ENCODE results near the gene KDM3A. TPM values are rescaled to one million over a fixed set of nuclear protein-coding genes. Genes with fewer than 3 reads are reported as not detected.

KDM3A gene
- total and polyA plus RNA-seq, 10 donors: 16.1 to 87.5 (median 45.5) TPM

DNA sequence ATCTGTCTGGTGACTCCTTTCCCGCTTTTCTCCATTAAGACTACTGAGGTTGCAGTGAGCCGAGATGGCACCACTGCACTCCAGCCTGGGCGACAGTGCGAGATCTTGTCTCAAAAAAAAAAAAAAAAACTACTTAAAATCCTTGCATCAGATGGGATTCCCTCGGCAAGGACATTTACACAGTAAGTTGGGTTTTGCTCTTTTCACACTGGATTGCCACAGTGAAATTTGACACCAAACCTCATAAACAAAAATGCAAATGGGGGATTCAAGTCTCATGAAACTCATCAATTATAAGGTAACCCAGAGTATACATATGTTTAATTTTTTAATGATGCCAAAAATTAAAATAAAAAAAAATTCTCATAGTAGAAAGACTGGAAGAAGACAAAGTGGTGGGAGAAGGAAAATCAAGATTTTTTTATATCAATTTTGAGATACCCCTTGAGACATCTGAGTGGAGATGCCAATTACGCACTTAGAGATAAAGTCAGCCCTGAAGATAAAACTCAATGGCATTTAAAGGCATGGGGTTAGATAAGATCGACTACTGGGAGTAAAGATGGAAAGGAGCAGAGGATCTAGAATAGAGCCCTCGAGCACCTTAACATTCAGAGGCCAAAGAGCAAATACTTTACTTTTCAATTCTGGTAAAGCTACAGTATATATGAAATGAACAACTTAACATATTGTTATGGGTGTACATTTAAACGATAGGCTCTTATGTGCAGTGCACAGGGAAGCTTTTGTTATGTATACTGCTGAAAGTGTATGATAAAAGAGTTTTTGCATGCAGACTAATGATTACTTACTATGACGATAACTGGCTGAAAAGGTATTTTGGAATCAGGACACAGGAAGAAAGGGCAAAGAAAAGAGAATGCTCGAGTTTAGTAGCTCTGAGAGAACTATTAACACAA, 84.5 kb downstream of the KDM3A start:
- H3K9me3 ChIP-seq: peaks cover 0 to 16% (median 12%) of the 10 kb centered on the region in 8 donors
- intact Hi-C loops (cut with DNase I; ENCODE audit: low total_unique reads): no loop called here
- H3K27ac ChIP-seq: no peak overlapping the region
- H3K4me1 ChIP-seq: no peaks in the 10 kb centered on the region
- TF ChIP-seq, protein P1, sequence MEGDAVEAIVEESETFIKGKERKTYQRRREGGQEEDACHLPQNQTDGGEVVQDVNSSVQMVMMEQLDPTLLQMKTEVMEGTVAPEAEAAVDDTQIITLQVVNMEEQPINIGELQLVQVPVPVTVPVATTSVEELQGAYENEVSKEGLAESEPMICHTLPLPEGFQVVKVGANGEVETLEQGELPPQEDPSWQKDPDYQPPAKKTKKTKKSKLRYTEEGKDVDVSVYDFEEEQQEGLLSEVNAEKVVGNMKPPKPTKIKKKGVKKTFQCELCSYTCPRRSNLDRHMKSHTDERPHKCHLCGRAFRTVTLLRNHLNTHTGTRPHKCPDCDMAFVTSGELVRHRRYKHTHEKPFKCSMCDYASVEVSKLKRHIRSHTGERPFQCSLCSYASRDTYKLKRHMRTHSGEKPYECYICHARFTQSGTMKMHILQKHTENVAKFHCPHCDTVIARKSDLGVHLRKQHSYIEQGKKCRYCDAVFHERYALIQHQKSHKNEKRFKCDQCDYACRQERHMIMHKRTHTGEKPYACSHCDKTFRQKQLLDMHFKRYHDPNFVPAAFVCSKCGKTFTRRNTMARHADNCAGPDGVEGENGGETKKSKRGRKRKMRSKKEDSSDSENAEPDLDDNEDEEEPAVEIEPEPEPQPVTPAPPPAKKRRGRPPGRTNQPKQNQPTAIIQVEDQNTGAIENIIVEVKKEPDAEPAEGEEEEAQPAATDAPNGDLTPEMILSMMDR (IDR thresholded peaks at IDR 0.05 in 8 of 11, conservative IDR thresholded peaks at IDR 0.05 in 3 of 11): no peak
- TF ChIP-seq POLR2A (IDR thresholded peaks at IDR 0.05) (no peak), POLR2AphosphoS5 (IDR thresholded peaks at IDR 0.05) (no peak)
- no peak for DNase-seq
- H3K4me3 ChIP-seq: no peak overlapping the region
- peaks cover 0 to 87% (median 24%) of the 10 kb centered on the region in 6 donors for H3K36me3 ChIP-seq
- 91 to 95% (median 95%) methylated on average over 11 of the region's 11 CpGs for WGBS, 5 donors
- H3K27me3 ChIP-seq (replicated peaks in 1 of 7): no peaks in the 10 kb centered on the region

DNA sequence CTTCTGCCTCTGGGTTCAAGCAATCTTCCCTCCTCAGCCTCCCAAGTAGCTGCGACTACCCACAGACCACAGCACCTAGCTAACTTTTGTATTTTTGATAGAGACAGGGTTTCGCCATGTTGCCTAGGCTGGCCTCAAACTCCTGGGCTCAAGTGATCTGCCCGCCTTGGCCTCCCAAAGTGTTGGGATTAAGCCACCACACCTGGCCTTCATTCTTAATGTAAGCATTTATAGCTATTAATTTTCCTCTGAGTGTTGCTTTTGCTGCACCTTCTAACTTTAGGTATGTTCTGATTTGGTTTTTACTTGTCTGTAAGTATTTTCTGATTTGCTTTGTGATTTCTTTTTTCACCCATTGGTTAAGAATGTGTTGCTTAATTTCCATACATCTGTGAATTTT, 92.4 kb downstream of the KDM3A start:
- H3K27ac ChIP-seq: no peak overlapping the region
- no peaks in the 10 kb centered on the region for H3K4me1 ChIP-seq
- TF ChIP-seq POLR2A (IDR thresholded peaks at IDR 0.05): no peak
- TF ChIP-seq POLR2AphosphoS5 (IDR thresholded peaks at IDR 0.05): no peak
- TF ChIP-seq, protein P1 (IDR thresholded peaks at IDR 0.05 in 8 of 11, conservative IDR thresholded peaks at IDR 0.05 in 3 of 11): no peak
- no peaks in the 10 kb centered on the region for H3K27me3 ChIP-seq (replicated peaks in 1 of 7)
- DNase-seq: no peak
- H3K9me3 ChIP-seq: peaks cover 0 to 18% (median 10%) of the 10 kb centered on the region in 8 donors
- H3K4me3 ChIP-seq: no peak overlapping the region
- peaks cover 0 to 14% (median 4%) of the 10 kb centered on the region in 6 donors for H3K36me3 ChIP-seq
- intact Hi-C loops (cut with DNase I; ENCODE audit: low total_unique reads): no loop called here
- WGBS, 5 donors: 97 to 100% (median 99%) methylated on average over 3 of the region's 3 CpGs

DNA sequence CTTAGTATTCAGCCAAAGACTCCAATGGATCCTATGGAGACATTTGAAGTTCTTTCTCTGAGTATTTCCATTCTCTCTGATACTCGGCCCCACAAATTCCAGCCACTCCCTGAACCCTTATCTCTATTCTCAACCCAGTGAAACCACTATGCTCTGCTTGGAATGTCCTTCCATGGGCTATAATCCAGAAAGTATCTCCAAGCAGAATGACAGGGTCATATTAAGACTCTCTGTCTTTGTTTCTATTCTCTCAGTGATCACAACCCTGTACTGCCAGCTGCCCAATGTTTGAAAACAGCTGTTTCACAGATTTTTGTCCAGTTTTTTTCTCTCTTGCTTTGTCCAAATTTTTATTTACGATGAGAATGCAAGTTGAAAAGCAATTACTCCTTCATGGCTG, 100.2 kb downstream of the KDM3A start:
- no peak overlapping the region for H3K4me3 ChIP-seq
- H3K4me1 ChIP-seq: peaks cover 0 to 31% (median 14%) of the 10 kb centered on the region in 6 donors
- no peaks in the 10 kb centered on the region for H3K27me3 ChIP-seq (replicated peaks in 1 of 7)
- H3K27ac ChIP-seq: no peak overlapping the region
- DNase-seq: no peak
- intact Hi-C loops (cut with DNase I; ENCODE audit: low total_unique reads): no loop called here
- 77 to 90% (median 85%) methylated on average over 2 of the region's 2 CpGs for WGBS, 5 donors
- peaks cover 0 to 15% (median 9%) of the 10 kb centered on the region in 8 donors for H3K9me3 ChIP-seq
- TF ChIP-seq POLR2A (IDR thresholded peaks at IDR 0.05): no peak
- no peak for TF ChIP-seq POLR2AphosphoS5 (IDR thresholded peaks at IDR 0.05)
- TF ChIP-seq, protein P1 (IDR thresholded peaks at IDR 0.05 in 8 of 11, conservative IDR thresholded peaks at IDR 0.05 in 3 of 11): no peak
- peaks cover 0 to 16% (median 2%) of the 10 kb centered on the region in 6 donors for H3K36me3 ChIP-seq

Small RNAs within 50 kb of the gene (small RNA-seq; reads per million reads assigned to genes)
- gene RNU6-640P: 0 reads per million in 4 donors

Other genes starting within 250 kb of the KDM3A start
- 10 to 100 TPM; 50.4 to 80.9 (median 72.2) TPM for gene IMMT, start 245.9 kb upstream of the KDM3A start, total RNA-seq
- 10 to 100 TPM; 30.7 to 43.4 (median 35.1) TPM for gene IMMT, start 245.9 kb upstream of the KDM3A start, polyA plus RNA-seq
- 10 to 100 TPM; 16.4 to 42.5 (median 23.6) TPM for gene MRPL35, start 241.9 kb upstream of the KDM3A start, total RNA-seq
- 10 to 100 TPM; 24.5 to 36.6 (median 34.5) TPM for gene MRPL35, start 241.9 kb upstream of the KDM3A start, polyA plus RNA-seq
- gene REEP1, start 103.7 kb upstream of the KDM3A start, total RNA-seq: 1 to 10 TPM; 1.9 to 7.6 (median 4.0) TPM
- 1 to 10 TPM in 2 of 3 donors, under 1 TPM in 1; 0.57 to 1.5 (median 1.1) TPM for gene REEP1, start 103.7 kb upstream of the KDM3A start, polyA plus RNA-seq
- gene CHMP3, start 122.1 kb downstream of the KDM3A start, total RNA-seq: 100 to 1,000 TPM in 3 of 7 donors, 10 to 100 TPM in 4; 68.2 to 125 (median 90.1) TPM
- gene CHMP3, start 122.1 kb downstream of the KDM3A start, polyA plus RNA-seq: 10 to 100 TPM; 33.6 to 54.0 (median 51.0) TPM
- 10 to 100 TPM; 18.3 to 34.7 (median 28.3) TPM for gene RNF103, start 182.5 kb downstream of the KDM3A start, total RNA-seq
- 1 to 10 TPM; 9.1 to 9.4 (median 9.3) TPM for gene RNF103, start 182.5 kb downstream of the KDM3A start, polyA plus RNA-seq